SH-SY5Y (cell line): Measurements from ENCODE around the gene TENM4.
A peak's percentile ranks its signal among the peaks of the same experiment; 100 is the strongest.

Experiments
- GATA2 ChIP-seq: IDR thresholded peaks from 2 replicates; pipeline ENCODE4 v1.6.1; 2011; ENCODE audit warnings: mild to moderate bottlenecking, low read depth, low read length
- GATA3 ChIP-seq: IDR thresholded peaks from 2 replicates; pipeline ENCODE4 v1.6.1; 2011; ENCODE audit warnings: low read depth, mild to moderate bottlenecking, low read length, moderate library complexity

Gene TENM4

DNA sequence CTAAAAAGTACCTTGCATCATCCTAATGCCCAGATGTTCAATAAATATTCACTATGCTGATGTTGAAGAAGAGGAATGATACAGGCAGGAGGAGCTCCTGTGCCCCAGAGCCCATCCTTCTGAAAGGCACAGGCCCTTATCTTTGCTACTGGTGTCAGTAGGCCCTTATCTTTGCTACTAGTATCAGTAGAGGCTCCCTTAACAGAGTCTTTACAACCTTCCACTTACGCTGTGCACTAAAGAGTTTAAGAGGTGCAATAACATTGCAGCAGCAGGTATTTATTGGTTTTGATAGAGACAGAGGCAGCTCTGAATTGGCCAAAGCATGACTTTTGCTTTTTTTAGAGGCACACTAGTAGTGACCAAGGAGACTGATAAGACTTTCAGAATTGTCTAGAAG, 174.4 kb downstream of the TENM4 start:
- TF ChIP-seq GATA3 (no peak), GATA2 (no peak)

DNA sequence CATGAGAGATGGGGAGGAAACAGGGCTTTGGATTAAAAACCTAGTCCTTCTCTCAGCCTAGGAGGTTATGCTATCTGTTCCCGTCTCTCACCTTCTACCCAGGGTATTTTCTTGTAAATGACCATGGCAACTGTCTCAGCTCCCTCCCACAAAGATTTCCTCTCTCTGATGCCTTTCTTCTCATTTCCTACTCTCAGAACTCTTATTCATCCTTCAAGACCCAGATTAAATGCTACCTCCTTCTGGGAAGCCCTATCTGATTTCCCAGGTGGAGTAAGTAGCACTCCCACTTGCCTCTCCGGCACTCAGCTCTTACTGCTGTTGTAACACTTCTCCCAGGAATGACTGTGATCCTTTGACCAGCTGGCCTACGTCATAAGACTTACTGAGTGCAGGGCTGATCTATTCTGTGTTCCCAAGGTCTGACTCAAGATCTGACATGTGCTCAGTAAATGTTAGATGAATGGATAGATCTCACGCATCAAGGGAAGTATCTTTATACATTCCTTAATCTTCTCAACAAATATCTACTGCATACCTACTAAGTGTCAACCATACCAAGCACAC, 175.0 kb downstream of the TENM4 start:
- TF ChIP-seq GATA2: no peak
- TF ChIP-seq GATA3: no peak

DNA sequence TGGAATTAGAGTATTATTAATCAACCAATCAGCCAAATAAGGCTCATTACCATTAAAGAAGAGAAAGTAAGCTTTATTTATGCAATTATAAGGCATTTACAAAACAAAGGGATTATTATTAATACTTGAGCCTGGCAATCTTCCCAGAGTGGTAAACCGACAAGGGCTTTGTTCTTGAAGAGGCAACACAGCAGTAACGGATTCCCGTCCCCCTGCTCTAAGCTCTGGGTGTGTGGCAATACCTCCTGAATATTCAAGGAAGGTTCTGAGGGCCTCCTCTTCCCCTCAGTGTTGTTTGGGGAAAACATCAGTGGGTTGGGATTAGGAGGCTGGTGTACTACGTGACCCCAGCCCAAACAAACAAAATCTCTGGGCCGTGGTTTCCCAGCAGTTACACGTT, 176.5 kb downstream of the TENM4 start:
- no peak for TF ChIP-seq GATA2
- TF ChIP-seq GATA3: no peak

DNA sequence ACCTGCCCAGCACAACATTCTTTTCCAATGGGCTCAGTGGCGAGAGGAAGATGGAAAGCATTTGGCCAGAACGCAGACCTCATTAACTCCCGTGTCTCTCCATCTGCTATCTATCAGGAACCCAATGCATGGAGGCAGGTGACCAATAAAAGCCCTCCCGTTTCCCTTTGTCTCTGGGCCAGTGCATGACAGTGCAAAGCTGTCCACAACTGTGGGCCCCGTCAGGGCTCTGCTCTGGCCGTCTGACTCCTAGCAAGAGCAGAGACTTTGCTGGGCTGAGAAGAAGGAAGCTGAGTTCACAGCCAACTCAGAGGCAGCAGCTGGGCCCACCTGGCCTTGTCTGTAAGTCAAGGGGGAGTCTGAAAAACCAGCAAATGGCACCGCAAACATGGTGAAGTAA, 177.8 kb downstream of the TENM4 start:
- TF ChIP-seq GATA3: no peak
- no peak for TF ChIP-seq GATA2

DNA sequence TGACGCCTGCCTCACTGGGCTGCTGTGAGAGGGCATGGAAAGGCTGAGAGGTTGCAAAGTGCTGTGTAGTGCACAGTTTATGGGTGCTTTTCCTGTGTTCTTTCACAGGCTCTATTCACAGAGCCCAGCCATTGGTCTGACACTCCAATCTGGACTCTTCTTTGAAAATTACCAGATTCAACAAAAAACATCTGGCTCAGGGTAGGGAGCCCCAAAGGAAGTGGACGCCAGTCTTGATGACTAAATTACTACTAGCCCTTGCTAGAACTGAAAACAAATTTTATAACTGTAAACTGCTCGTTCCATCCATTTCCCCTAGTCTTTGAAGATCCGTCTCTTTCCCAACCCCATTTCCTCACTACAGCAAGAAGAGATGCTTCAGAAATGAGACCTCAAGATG, 178.6 kb downstream of the TENM4 start:
- TF ChIP-seq GATA3 (no peak), GATA2 (no peak)

DNA sequence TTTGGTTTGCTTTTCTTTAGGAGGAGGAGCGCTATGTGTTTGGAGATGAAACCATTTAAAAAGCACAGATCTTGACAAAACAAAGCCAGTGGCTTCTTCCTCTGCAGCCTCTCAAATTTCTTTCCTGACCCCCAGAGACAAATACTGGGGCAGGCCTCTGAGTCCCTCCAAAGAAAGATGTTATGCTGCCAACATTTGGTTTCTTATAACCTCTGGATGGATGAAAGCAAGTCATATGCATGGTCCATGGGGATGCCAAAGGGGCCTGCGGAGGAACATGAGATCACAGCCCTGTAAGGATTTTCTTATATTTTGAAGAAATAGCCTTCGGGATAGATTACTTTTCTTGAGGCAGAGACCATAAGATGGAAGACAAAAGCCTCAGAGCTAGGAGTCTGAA, 179.1 kb downstream of the TENM4 start:
- TF ChIP-seq GATA3 (no peak), GATA2 (no peak)

DNA sequence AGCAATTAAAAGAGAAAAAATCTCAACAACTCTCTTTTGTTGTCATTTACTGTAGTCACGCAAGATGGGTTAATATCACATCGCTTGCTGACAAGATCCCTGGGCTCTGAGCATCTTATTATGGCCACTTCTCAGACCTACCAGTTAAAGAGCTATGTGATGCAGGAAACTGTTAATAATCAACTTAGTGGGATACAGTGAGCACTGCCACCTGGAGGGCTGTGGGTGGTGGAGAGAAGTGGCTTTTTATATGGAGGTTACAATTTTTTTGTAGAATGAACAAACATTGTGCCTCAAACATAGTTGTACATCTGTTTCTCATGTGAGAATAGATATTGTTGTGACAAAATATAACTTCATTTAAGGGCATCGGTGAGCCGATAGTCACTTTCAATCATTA, 181.0 kb downstream of the TENM4 start:
- TF ChIP-seq GATA3: no peak
- no peak for TF ChIP-seq GATA2

DNA sequence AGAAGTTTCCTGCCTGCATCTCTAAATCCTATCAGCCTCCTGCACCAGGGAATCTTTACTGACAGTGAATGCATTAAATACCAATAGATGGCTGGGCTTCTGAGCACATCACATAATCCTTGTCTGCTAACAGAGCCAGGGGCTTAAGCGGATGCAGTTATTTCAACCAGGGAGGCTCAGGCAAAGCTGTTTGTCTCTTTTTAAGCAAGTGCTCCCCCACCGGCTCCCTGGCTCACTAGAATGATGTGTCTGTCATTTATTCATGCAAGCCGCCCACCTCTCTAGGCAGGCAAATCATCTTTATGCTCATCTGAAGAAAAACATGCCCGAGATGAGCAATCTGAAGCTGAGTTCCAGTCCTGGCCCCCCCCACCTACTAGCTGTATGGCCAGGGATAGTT, 182.3 kb downstream of the TENM4 start:
- TF ChIP-seq GATA2 (no peak), GATA3 (no peak)

DNA sequence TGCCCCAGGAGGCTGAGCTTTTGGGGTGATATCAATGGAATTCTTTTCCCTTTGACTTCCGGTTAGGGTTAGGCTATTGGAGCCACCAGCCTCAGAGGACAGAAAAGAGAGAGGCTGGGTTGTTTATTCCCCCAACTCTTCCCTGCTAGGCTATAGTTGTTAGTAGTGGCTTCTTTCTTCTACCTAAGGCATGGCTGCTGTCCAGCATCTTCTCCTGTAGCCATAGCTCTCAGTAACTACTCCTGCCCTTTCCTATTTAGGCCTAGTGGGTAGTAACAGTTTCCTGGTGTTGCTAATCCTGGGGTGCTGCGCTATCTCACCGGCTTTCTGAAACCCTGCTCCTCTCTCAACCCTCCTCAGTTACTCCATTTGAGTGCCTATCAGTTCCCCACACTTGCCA, 184.9 kb downstream of the TENM4 start:
- TF ChIP-seq GATA2 (no peak), GATA3 (no peak)

DNA sequence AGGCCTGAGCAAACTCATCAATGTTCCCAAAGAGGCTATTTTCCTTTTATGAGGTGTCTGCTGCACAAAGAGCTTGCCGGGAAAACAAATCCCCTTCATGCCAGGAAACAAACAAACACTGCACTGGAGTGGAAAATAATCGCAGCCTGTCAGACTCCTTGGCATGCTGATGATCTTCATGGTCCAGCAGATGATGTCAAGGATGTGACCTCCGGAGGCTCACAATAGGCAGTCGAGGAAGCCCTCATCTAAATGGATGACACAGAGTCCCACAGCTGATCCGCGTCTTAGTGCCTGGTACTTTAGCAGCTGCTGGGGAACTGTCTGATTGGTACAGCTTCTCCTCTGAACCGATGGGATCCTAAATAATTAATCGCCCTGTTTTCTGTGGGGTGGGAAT, 187.6 kb downstream of the TENM4 start:
- no peak for TF ChIP-seq GATA3
- TF ChIP-seq GATA2: no peak

DNA sequence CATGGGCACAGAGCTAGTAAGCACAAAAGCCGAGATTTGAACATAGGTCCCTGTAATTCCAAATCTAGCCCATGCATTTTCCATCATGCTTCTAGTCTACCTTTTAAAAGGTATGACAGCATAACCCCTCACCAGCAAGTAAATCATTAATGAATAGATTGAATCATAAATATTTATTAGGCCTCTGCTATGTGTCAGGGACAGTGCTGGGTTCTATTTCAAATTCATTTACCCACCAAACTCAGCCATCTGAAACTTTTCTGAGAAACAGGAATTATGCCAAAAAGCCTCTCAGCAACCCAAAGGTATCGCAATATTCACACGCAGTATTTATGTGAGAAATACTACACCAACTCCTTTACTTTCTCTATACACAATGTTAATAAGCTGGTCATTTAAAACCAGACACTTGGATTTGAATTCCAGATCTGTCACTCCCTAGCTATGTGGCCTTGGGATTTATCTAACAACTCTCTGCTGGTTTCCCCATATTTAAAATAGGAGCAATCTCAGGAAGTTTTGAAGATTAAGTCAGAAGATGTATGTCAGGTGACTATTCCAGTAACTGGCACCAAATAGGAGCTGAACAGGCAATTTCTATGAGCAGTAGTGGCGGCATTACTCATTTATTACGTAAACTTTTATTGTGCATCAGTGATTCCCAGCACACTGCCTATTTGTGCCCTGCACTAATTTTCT, 191.4 kb downstream of the TENM4 start:
- TF ChIP-seq GATA3 (no peak), GATA2 (no peak)

DNA sequence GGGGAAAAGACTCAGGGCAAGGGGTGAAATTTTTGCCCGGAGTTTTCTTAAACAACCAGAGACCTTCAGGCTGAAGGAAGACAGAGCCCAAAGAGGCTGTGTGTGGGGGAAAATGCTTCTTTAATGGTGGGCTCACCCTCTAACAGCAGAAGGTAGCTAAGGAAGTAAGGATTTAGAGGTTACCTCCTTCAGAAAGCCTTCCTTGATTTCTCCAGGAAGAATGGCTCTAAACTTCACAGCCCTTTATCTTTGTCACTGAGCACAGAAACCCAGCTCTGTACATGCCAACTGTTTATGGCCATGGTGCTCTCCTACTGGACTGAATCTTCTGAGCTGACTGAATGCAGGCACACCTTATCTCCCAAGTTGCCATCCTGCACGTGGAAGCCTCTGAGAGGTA, 196.0 kb downstream of the TENM4 start:
- no peak for TF ChIP-seq GATA3
- TF ChIP-seq GATA2: no peak

DNA sequence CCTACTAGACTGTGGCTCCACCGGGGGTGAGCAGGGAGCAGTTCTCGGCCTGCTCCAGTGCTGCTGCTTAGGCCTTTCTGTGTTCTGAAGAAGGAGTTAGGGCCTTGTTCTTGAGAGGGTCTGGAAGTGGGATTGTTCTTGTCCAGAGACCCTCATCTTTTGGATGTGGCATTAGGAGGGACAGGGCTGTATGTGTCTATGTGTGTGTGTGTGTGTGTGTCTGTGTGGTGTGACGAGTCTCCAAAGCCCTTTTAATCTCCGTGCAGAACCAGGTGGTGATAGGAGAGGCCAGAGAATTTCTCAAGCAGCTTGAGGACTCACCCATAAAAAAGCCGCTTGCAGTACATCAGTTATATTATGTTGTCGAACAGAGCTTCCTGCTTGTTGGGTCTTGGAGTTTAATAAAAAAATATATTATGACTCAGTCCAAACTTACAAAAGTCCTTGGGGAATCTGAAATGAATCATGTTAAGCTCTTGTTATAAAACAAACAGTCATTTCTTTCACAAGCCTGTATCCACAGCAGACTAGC, 196.5 kb downstream of the TENM4 start:
- TF ChIP-seq GATA2 (no peak), GATA3 (no peak)

DNA sequence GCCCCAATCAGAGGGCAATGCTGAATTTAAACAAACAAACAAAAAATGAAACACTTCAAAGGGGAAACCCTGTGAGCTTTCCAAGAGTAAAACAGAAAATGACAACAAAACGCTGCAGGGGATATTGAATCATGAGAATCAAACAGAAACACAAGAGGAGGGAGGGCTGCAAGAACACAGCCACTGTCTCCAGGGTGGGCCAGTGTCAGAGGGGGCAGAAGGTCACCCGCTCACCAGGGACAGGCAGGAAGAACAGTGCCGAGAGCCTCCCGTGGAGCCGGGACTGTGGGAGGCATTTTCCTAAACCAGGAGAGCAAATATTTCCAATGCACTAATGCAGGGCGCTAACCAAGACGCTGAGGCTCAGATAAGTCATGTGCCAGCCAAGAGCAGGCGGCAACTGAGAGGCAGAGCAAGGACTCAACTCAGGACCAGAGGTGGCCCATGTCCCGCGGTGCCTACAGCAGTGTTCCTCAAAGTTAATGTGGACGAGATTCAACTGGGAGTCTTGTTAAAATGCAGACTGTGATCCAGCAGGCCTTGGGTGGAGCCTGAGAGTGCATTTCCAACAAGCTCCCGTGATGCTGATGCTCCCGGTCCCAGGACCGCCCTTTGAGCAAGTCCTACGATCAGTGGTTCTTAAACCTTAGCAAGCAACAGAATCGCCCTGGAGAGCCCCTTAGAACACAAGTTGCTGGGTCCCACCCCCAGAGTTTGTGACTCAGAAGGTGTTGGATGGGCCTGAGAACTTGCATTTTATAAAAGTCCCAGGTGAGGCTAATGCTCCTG, 197.2 kb downstream of the TENM4 start:
- TF ChIP-seq GATA3 (no peak), GATA2 (no peak)

DNA sequence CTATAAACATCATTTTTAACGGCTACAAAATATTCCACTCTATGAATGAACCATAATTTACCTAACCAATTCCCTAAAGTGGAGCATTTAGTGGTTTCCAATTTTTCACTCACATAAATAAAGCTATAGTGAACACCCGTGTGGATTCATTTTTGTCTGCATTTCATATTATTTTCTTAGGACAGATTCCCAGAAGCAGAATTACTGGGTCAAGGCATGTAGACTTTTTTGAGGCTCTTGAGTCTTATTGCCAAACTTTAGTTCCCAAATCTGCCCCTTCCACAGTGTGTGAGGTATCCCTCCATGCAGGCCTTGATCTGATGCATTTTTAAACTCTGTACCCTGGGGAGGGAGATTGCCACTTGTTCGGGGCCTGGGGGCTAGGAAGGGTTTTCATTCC, 198.2 kb downstream of the TENM4 start:
- TF ChIP-seq GATA2: no peak

DNA sequence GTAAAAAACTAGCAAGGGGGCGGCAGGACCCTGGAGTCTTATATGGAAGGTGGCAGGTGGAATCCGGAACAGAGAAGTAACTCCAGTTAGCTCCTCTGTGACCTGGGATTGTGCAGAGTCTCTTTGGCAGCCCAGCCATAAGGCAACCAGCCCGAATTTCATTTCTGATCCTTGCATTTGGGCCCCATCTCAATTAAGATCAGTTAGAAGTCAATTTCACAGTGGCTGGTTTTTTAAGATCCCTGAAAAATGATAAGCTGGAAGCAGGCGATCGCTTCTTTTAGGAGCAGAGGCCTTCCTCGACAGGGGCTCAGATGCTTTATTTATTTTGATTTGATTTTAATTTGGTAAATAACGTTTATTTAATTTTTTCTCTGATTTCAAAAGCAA, 199.0 kb downstream of the TENM4 start:
- TF ChIP-seq GATA3 (no peak), GATA2 (peak; percentile 87)
